ENCODE data around the gene C2CD2L. TPM values are rescaled to one million over a fixed set of nuclear protein-coding genes. Genes with fewer than 3 reads are reported as not detected.

Gene C2CD2L
- total RNA-seq, 1 donor from 2014 or later = 10.8 TPM

DNA sequence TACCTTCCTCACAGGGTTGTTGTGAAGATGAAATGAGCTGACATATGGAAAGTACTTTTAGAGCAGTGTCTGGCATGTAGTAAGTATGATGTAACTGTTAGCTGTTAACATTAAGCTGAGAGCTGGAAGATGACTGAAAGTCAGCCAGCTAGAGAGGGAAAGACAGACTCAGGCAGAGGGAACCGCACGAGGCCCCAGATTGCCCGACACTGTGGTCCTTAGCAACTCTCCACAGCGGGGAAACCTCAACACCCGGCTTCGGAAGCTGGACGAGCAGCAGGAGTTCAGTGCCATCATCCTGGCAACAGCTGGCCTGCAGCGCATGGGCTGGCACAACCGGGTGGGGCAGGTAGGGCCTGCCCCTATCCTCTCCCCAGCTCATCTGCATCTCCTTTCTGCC lies 16.0 kb upstream of the C2CD2L start:
- TF ChIP-seq, protein P1, sequence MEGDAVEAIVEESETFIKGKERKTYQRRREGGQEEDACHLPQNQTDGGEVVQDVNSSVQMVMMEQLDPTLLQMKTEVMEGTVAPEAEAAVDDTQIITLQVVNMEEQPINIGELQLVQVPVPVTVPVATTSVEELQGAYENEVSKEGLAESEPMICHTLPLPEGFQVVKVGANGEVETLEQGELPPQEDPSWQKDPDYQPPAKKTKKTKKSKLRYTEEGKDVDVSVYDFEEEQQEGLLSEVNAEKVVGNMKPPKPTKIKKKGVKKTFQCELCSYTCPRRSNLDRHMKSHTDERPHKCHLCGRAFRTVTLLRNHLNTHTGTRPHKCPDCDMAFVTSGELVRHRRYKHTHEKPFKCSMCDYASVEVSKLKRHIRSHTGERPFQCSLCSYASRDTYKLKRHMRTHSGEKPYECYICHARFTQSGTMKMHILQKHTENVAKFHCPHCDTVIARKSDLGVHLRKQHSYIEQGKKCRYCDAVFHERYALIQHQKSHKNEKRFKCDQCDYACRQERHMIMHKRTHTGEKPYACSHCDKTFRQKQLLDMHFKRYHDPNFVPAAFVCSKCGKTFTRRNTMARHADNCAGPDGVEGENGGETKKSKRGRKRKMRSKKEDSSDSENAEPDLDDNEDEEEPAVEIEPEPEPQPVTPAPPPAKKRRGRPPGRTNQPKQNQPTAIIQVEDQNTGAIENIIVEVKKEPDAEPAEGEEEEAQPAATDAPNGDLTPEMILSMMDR (IDR thresholded peaks at IDR 0.05; ENCODE audit: borderline replicate concordance) = no peak
- H3K4me3 ChIP-seq = no peak overlapping the region
- no peaks in the 10 kb centered on the region for H3K27me3 ChIP-seq (ENCODE audit: low read depth)
- intact Hi-C loops (cut with micrococcal nuclease) = no loop called here
- H3K4me1 ChIP-seq = peaks cover 41% of the 10 kb centered on the region
- H3K9me3 ChIP-seq (replicated peaks) = no peaks in the 10 kb centered on the region
- DNase-seq = no peak
- no peak overlapping the region for H3K27ac ChIP-seq (replicated peaks)
- H3K36me3 ChIP-seq = peaks cover 22% of the 10 kb centered on the region

DNA sequence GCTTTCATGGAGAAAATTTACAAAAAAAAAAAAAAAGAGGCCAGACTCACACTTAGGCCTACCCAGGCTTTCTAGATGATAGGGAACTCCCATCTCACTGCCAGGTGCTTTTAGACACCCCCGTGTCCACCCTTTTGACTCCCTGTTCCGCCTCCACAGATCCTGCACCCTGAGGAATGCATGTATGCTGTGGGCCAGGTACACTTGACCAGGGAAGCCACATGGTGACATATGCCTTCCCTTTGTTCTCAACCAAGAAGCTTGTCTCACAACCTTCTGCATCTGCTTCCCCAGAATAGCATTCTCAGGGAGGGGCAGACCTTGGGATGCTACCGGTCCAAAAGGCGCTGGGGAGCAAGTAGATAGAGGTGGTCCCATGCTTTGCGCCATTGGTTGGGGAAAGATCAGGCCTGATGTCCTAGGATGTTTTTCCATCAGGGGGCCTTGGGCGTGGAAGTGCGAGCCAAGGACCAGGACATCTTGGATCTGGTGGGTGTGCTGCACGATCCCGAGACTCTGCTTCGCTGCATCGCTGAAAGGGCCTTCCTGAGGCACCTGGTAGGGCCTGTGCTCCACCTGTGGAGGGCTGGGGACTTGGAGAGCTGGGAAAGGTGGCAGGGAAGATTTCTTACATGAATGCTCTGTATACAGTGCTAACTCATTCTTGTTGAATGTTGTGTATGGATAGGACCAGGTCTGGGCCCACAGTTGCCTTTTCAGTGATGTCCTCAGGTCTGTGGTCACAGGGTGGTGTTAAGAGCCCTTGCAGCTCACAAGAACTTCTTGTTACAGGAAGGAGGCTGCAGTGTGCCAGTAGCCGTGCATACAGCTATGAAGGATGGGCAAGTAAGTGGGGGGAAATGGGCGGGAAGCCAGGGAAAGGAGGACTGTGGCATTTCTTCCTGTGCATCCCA lies 14.9 kb upstream of the C2CD2L start:
- TF ChIP-seq, protein P1 (IDR thresholded peaks at IDR 0.05; ENCODE audit: borderline replicate concordance) = no peak
- Histone ChIP-seq H3K36me3 (peaks cover 29% of the 10 kb centered on the region), H3K4me1 (peaks cover 40% of the 10 kb centered on the region), H3K27ac (replicated peaks) (no peak overlapping the region), H3K4me3 (no peak overlapping the region), H3K9me3 (replicated peaks) (no peaks in the 10 kb centered on the region), H3K27me3 (ENCODE audit: low read depth) (no peaks in the 10 kb centered on the region)
- DNase-seq = no peak
- intact Hi-C loops (cut with micrococcal nuclease) = no loop called here

DNA sequence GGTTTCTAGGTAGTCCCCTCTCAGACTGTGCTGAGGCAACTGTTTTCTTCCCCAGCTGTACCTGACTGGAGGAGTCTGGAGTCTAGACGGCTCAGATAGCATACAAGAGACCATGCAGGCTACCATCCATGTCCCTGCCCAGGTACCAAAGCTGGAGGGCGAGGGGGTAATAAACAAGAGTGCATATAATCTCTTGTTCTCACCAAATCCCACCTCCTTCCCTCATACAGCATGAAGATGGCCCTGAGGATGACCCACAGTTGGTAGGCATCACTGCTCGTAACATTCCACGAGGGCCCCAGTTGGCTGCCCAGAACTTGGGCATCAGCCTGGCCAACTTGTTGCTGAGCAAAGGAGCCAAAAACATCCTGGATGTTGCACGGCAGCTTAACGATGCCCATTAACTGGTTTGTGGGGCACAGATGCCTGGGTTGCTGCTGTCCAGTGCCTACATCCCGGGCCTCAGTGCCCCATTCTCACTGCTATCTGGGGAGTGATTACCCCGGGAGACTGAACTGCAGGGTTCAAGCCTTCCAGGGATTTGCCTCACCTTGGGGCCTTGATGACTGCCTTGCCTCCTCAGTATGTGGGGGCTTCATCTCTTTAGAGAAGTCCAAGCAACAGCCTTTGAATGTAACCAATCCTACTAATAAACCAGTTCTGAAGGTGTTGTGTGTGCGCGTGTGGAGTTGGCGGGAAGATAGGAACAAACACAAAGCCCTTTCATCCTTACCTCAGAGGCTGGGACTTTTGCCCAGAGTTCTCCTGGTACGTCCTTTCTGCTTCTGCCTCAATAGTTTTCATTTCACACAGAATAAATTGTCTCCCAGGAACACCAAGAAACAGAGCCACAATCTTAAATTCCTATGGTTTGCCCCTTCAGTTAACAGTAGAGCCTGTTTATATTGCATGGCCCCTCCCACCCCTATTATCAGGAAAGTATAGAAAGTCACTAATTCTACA lies 14.0 kb upstream of the C2CD2L start:
- Histone ChIP-seq H3K36me3 (peaks cover 38% of the 10 kb centered on the region), H3K27ac (replicated peaks) (peak overlapping the region; percentile 95), H3K4me3 (peak overlapping the region; percentile 98), H3K9me3 (replicated peaks) (no peaks in the 10 kb centered on the region), H3K27me3 (ENCODE audit: low read depth) (no peaks in the 10 kb centered on the region), H3K4me1 (peaks cover 36% of the 10 kb centered on the region)
- TF ChIP-seq, protein P1 (IDR thresholded peaks at IDR 0.05; ENCODE audit: borderline replicate concordance) = no peak
- no peak for DNase-seq
- intact Hi-C loops (cut with micrococcal nuclease) = no loop called here

DNA sequence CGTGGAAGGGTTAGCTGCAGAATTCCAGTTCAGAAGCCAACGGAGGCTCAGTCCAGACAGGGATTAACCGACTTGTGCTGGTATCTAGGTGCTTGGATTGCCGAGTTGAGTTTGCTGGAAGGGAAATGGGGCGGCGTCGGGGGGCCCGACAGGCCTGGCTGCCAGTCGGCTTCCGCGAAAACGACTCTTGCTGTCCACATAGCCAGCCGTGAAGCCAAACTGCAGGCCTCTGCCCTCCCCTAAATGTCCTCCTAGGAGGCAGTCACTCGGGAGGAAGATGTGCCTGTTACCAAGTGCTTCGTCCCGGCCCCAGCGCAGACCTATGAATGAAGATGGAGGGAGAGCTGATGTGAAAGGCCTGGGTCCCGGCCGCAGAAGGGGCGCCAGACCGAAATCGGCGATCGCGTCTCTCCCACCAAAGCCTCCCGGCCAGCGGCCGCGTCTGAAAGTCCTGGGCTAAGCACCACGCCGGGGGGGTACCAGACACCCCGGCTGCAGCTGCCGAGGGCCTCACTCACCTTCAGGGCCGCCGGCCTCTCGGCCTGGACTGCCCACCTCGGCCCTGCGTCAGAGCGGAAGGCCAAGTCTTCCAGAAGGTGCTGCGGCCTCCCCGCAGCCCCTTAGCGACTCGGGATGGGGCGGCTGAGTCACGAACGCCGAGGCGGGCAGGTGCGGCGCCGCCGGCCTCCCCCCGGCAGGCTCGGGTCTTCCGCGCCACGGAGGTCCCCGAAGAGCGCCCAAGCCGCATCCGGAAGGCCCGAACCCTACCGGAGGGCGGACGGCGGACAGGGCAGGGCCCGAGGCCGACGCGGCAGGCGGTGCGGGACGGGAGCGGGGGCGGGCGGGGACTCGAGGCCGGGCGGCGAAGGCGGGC lies 13.0 kb upstream of the C2CD2L start:
- no peak for DNase-seq
- TF ChIP-seq, protein P1 (IDR thresholded peaks at IDR 0.05; ENCODE audit: borderline replicate concordance) = no peak
- intact Hi-C loops (cut with micrococcal nuclease) = no loop called here
- H3K27ac ChIP-seq (replicated peaks) = peak overlapping the region; percentile 95
- H3K36me3 ChIP-seq = peaks cover 46% of the 10 kb centered on the region
- H3K4me1 ChIP-seq = peaks cover 36% of the 10 kb centered on the region
- H3K9me3 ChIP-seq (replicated peaks) = no peaks in the 10 kb centered on the region
- H3K27me3 ChIP-seq (ENCODE audit: low read depth) = no peaks in the 10 kb centered on the region
- H3K4me3 ChIP-seq = peak overlapping the region; percentile 98

DNA sequence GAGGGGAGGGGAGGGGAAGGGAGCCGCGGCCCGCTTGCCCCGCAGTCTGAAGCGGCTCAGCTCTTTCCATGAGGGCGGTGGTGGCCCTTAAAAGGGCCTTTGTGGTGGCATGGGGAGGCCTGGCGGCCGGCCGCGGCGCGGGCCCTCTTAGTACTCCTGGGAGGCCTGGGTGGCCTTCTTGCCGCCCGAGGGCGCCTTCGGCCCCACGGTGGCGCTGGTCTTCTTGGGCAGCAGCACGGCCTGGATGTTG lies 12.4 kb upstream of the C2CD2L start:
- peak overlapping the region; percentile 95 for H3K27ac ChIP-seq (replicated peaks)
- peaks cover 46% of the 10 kb centered on the region for H3K36me3 ChIP-seq
- DNase-seq = peak; percentile 85
- H3K27me3 ChIP-seq (ENCODE audit: low read depth) = no peaks in the 10 kb centered on the region
- TF ChIP-seq, protein P1 (IDR thresholded peaks at IDR 0.05; ENCODE audit: borderline replicate concordance) = peak; percentile 84
- peaks cover 36% of the 10 kb centered on the region for H3K4me1 ChIP-seq
- H3K9me3 ChIP-seq (replicated peaks) = no peaks in the 10 kb centered on the region
- H3K4me3 ChIP-seq = peak overlapping the region; percentile 98
- intact Hi-C loops (cut with micrococcal nuclease) = no loop called here
